Lower lobe of right lung (tissue), 2 donors: ENCODE measurements around the gene DNM1. TPM values are rescaled to one million over a fixed set of nuclear protein-coding genes. Genes with fewer than 3 reads are reported as not detected.

ENCODE experiments used
- ATAC-seq, 2 donors: fragments of 200-7000 bp; cut with Tn5 transposase; one replicate each; pipeline ENCODE4 v1.9.1; 2020 to 2022; ENCODE audit warnings: mild to moderate bottlenecking in 2 of 2, moderate library complexity in 2 of 2
- DNase-seq: peaks from one replicate; pipeline ENCODE4 v3.0.0-alpha.2; 2020
- H3K27ac ChIP-seq: fragments of 200-600 bp; one replicate; pipeline ENCODE4 v1.8.0; 2022
- H3K27me3 ChIP-seq: fragments of 200-600 bp; one replicate; pipeline ENCODE4 v1.8.0; 2022; ENCODE audit warnings: low read depth
- H3K36me3 ChIP-seq: fragments of 200-600 bp; one replicate; pipeline ENCODE4 v1.8.0; 2022; ENCODE audit warnings: mild to moderate bottlenecking
- H3K4me1 ChIP-seq: fragments of 200-600 bp; one replicate; pipeline ENCODE4 v1.8.0; 2022
- H3K4me3 ChIP-seq: fragments of 200-600 bp; one replicate; pipeline ENCODE4 v1.8.0; 2022; ENCODE audit warnings: mild to moderate bottlenecking
- H3K9me3 ChIP-seq: fragments of 200-600 bp; one replicate; pipeline ENCODE4 v1.8.0; 2022
- intact Hi-C: fragments of 100-400 bp; cut with DNase I; formaldehyde crosslinking; loops from one replicate; pipeline ENCODE4 v1.11.0; 2022
- total RNA-seq: library from RNA; stranded (reverse); fragmentation: NEBNext Ultra II Directional; extraction: Animal tissue kit (Norgen Biotek cat#: 25700); gene quantifications from one replicate; pipeline ENCODE4 v1.2.1, GENCODE V29; 2021
- TF ChIP-seq, protein P1 (sequence below): fragments of 200-600 bp; IDR thresholded peaks from one replicate; pipeline ENCODE4 v1.8.0; 2022; ENCODE audit warnings: antibody characterized with exemption, mild to moderate bottlenecking
- donor health status: DM: no; HTN: yes; CAD: no; lungs with severe emphysema.

Gene DNM1
- total RNA-seq, 1 donor from 2014 or later, result 8.8 TPM

DNA sequence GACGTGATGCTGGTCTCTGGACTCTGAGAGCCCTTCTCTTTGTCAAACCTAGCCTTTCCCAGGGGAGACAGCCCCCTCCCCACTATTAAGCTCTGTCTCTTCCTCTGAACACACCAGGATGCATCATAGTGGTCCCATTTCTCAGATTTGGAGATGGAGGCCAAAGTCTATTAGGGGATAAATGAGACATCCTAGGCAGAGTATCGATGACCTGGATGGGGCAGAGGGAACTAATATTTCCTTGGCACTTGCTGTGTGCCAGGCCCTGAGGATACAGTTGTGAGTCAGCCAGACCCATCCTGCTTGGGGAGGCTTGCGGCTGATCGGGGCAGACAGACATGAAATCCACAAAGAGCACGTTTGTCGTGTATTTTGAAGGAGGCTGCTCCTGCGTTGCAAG is 5.2 kb downstream of the DNM1 start:
- DNase-seq, result no peak
- Histone ChIP-seq H3K36me3 (no peaks in the 10 kb centered on the region), H3K27ac (no peak overlapping the region), H3K9me3 (no peaks in the 10 kb centered on the region), H3K27me3 (peaks cover 22% of the 10 kb centered on the region), H3K4me3 (no peak overlapping the region), H3K4me1 (peaks cover 8% of the 10 kb centered on the region)
- intact Hi-C loops, result no loop called here
- no peak for ATAC-seq
- TF ChIP-seq, protein P1, sequence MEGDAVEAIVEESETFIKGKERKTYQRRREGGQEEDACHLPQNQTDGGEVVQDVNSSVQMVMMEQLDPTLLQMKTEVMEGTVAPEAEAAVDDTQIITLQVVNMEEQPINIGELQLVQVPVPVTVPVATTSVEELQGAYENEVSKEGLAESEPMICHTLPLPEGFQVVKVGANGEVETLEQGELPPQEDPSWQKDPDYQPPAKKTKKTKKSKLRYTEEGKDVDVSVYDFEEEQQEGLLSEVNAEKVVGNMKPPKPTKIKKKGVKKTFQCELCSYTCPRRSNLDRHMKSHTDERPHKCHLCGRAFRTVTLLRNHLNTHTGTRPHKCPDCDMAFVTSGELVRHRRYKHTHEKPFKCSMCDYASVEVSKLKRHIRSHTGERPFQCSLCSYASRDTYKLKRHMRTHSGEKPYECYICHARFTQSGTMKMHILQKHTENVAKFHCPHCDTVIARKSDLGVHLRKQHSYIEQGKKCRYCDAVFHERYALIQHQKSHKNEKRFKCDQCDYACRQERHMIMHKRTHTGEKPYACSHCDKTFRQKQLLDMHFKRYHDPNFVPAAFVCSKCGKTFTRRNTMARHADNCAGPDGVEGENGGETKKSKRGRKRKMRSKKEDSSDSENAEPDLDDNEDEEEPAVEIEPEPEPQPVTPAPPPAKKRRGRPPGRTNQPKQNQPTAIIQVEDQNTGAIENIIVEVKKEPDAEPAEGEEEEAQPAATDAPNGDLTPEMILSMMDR, result no peak

DNA sequence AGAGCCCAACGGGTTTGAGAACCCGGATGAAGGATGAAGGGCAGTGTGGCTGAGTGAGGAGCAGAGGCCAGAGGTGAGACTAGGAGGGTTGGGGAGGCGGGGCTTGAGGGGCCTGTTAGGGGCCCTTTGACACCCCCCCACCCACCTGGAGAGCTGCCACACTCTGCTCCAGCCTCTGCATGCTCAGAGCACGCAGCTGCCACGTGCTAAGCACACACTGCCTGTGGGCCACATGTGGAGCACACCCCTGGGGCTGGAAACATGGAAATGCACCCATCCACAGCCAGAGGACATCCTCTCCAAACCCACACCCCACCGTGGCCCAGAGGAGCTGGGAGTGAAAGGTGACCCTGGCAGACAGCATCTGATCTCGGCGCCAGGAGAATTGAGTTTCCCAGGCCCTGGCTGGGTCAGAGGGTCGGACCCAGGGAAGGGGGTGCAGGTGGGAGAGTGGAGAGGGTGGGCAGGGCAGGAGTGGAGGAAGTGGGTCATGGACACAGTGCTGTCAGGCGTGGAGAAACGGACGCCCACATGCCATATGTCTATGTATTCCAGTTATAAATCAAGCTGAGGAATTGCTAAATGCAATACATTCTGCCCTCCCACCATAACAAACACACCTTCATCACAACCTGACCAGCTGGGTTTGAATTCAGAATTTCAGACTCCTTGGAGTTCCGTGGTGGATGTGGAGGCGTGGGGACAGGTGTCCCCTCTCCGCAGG is 5.9 kb downstream of the DNM1 start:
- ATAC-seq, result no peak
- TF ChIP-seq, protein P1, result no peak
- no peak overlapping the region for H3K4me3 ChIP-seq
- peaks cover 1% of the 10 kb centered on the region for H3K4me1 ChIP-seq
- intact Hi-C loops, result no loop called here
- H3K27ac ChIP-seq, result no peak overlapping the region
- no peak for DNase-seq
- no peaks in the 10 kb centered on the region for H3K9me3 ChIP-seq
- peaks cover 15% of the 10 kb centered on the region for H3K27me3 ChIP-seq
- no peaks in the 10 kb centered on the region for H3K36me3 ChIP-seq

DNA sequence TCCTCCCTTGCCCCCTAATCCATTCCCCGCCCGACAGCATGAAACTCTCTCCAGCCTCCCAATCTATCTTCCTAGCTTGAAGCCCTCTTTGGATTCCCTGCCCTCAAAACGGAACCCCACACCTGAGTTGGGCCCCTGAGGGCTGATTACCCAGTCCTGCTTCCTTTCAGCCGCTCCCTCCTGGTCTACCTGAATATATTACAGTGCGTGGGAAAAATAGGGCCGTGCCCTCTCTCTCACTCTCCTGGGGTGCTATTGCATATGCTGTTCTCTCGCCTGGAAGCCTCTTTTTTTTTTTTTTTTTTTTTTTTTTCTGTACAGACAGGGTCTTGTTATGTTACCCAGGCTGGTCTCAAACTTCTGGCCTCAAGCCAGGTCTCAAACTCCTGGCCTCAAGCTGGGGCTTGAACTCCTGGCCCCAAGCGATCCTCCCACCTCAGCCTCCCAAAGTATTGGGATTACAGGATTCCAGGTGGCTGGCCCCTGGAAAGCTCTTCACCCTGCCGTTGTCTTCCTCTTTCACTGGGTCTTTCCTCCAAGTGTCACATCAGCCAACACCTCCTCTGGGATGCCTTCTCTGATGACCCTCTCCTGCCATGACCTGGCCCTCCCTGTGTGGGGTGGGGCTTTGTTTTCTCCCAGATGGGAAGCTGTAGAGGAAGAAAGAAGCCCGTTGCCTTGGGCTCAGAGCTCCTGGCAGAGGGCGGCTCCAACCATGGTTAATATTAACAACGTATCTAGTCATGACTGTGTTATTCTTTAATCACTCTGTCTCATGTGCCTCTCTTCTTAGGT is 8.2 kb downstream of the DNM1 start:
- H3K27ac ChIP-seq, result no peak overlapping the region
- DNase-seq, result no peak
- H3K4me3 ChIP-seq, result no peak overlapping the region
- no peaks in the 10 kb centered on the region for H3K36me3 ChIP-seq
- H3K27me3 ChIP-seq, result no peaks in the 10 kb centered on the region
- intact Hi-C loops, result no loop called here
- no peak for ATAC-seq
- TF ChIP-seq, protein P1, result no peak
- peaks cover 7% of the 10 kb centered on the region for H3K4me1 ChIP-seq
- no peaks in the 10 kb centered on the region for H3K9me3 ChIP-seq

DNA sequence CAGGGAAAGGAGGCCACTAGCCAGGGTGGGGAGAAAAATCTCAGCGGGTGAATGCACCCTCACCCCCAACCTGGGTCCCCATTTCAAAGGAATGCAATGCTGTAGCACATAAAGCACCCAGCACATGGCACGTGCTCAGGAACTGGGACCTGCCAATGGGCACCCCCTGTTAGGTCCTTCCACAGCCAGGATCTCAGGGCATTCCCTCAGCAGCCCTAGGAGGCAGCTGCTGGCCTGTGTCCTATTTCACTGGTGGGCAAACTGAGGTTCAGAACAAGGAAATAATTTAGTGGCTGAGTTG is 8.8 kb downstream of the DNM1 start:
- DNase-seq, result no peak
- peaks cover 11% of the 10 kb centered on the region for H3K4me1 ChIP-seq
- H3K4me3 ChIP-seq, result no peak overlapping the region
- TF ChIP-seq, protein P1, result no peak
- no peaks in the 10 kb centered on the region for H3K36me3 ChIP-seq
- ATAC-seq, result no peak
- no peak overlapping the region for H3K27ac ChIP-seq
- intact Hi-C loops, result no loop called here
- H3K27me3 ChIP-seq, result no peaks in the 10 kb centered on the region
- H3K9me3 ChIP-seq, result no peaks in the 10 kb centered on the region

DNA sequence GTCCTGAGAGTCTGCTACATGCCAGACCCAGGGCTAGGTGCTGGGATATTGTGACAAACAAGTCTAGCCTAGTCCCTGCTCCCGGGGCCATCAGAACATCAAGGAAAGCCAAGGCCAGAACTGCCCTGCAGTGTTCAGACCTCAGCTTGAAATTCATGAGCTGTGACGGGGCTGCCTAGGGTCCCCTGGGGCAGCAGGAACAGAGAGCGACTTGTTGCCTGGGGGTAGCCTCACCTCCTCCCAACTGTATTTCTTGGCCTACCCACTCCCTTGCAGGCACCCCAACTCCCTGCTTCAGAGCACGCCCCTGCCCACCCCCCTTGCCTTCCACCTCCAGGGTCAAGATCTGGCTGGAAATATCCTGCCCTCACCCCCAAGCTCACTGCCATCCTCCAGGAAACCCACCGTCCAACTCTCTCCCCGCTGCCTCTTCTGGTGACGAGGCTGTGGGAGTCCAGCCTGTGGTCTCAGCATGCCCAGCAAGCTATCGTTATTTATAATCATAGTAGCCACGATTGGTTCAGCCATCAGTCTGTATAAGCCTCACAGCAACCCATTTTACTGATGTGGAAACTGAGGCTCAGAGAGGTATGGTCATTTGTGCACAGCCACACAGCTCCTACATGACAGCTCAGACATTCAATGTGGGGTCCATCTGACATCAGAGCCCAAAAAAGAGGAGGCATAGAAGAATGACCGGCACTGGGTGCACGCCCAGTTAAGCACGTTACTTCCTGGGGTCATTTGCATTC is 10.7 kb downstream of the DNM1 start:
- intact Hi-C loops, result no loop called here
- no peak for ATAC-seq
- no peak for DNase-seq
- H3K27me3 ChIP-seq, result no peaks in the 10 kb centered on the region
- H3K36me3 ChIP-seq, result no peaks in the 10 kb centered on the region
- TF ChIP-seq, protein P1, result no peak
- H3K4me3 ChIP-seq, result no peak overlapping the region
- no peak overlapping the region for H3K27ac ChIP-seq
- H3K4me1 ChIP-seq, result peaks cover 20% of the 10 kb centered on the region
- no peaks in the 10 kb centered on the region for H3K9me3 ChIP-seq
